ENCODE measurements around the gene DIPK1A. TPM values are rescaled to one million over a fixed set of nuclear protein-coding genes. Genes with fewer than 3 reads are reported as not detected.

DIPK1A gene
- total RNA-seq = 1 to 10 TPM; 7.4 to 8.6 TPM
- long read RNA-seq, transcript FAM69A-201 (5 exons, 2,574 nt) = major isoform, 11 of 14 reads
- long read RNA-seq, partial matches to known transcripts = 0 of 14 reads
- long read RNA-seq, other reads (novel, unspliced or antisense) = 3 of 14 reads

GRCh38 chr1:92961131-92961895 lies at the start of gene DIPK1A:
Gene DIPK1A, minus strand, starts transcription at chr1:92961462. Its CDS starts 33 bp downstream, at chr1:92961429.
- intact Hi-C loops (cut with DNase I) = loop anchor here in 1 of 2 donors (10.0 kb wide), 1 partner anchor 107 kb away; no protein-coding TSS in a partner anchor
- ATAC-seq = peak; percentile 86 to 89
- peak; percentile 81 for DNase-seq

- DNase-seq = no peak
- no peak for ATAC-seq
- intact Hi-C loops (cut with DNase I) = no loop called here
These were observed 46.8 kb upstream of the DIPK1A start for GRCh38 chr1:93007941-93008577.

- DNase-seq (no peak), ATAC-seq (no peak)
- intact Hi-C loops (cut with DNase I) = no loop called here
These were observed 44.0 kb upstream of the DIPK1A start for GRCh38 chr1:93005252-93005598.

- DNase-seq (no peak), ATAC-seq (no peak)
- intact Hi-C loops (cut with DNase I) = no loop called here
These were observed 43.4 kb upstream of the DIPK1A start for GRCh38 chr1:93004566-93005251.

GRCh38 chr1:93003981-93004380 lies 42.7 kb upstream of the DIPK1A start:
- DNase-seq = no peak
- no peak for ATAC-seq
- intact Hi-C loops (cut with DNase I) = no loop called here

GRCh38 chr1:93002781-93003180 lies 41.5 kb upstream of the DIPK1A start:
- intact Hi-C loops (cut with DNase I) = no loop called here
- no peak for DNase-seq
- no peak for ATAC-seq

GRCh38 chr1:93001893-93002292 lies 40.6 kb upstream of the DIPK1A start:
- DNase-seq (no peak), ATAC-seq (no peak)
- intact Hi-C loops (cut with DNase I) = no loop called here

GRCh38 chr1:93000751-93001175 lies 39.5 kb upstream of the DIPK1A start:
- no peak for DNase-seq
- intact Hi-C loops (cut with DNase I) = no loop called here
- ATAC-seq = peak; percentile 63 to 69

- intact Hi-C loops (cut with DNase I) = no loop called here
- no peak for DNase-seq
- peak in 1 of 2 donors; percentile 25 for ATAC-seq
These were observed 39.0 kb upstream of the DIPK1A start for GRCh38 chr1:93000291-93000690.

GRCh38 chr1:92998821-92999220 lies 37.6 kb upstream of the DIPK1A start:
- intact Hi-C loops (cut with DNase I) = no loop called here
- DNase-seq (no peak), ATAC-seq (no peak)

- intact Hi-C loops (cut with DNase I) = no loop called here
- DNase-seq = no peak
- no peak for ATAC-seq
These were observed 34.5 kb upstream of the DIPK1A start for GRCh38 chr1:92995441-92996430.

- ATAC-seq (peak; percentile 91 to 96), DNase-seq (peak; percentile 72)
- intact Hi-C loops (cut with DNase I) = loop anchor here in 1 of 2 donors (1.0 kb wide), 1 partner anchor 135 kb away; no protein-coding TSS in a partner anchor
These were observed 32.9 kb upstream of the DIPK1A start for GRCh38 chr1:92994105-92994712.

- ATAC-seq (no peak), DNase-seq (no peak)
- intact Hi-C loops (cut with DNase I) = loop anchor here in 1 of 2 donors (2.0 kb wide), 1 partner anchor 135 kb away; no protein-coding TSS in a partner anchor
These were observed 32.3 kb upstream of the DIPK1A start for GRCh38 chr1:92993581-92993980.

GRCh38 chr1:92992877-92993276 lies 31.6 kb upstream of the DIPK1A start:
- intact Hi-C loops (cut with DNase I) = loop anchor here in 1 of 2 donors (2.0 kb wide), 1 partner anchor 134 kb away; no protein-coding TSS in a partner anchor
- ATAC-seq = no peak

GRCh38 chr1:92992054-92992453 lies 30.8 kb upstream of the DIPK1A start:
- intact Hi-C loops (cut with DNase I) = loop anchor here in 1 of 2 donors (2.0 kb wide), 1 partner anchor 133 kb away; no protein-coding TSS in a partner anchor
- no peak for ATAC-seq
- no peak for DNase-seq

More at GRCh38 chr1:92992877-92993276, 31.6 kb upstream of the DIPK1A start:
- DNase-seq = no peak

- DNase-seq = no peak
- intact Hi-C loops (cut with DNase I) = no loop called here
- no peak for ATAC-seq
These were observed 29.6 kb upstream of the DIPK1A start for GRCh38 chr1:92990828-92991227.

GRCh38 chr1:92989936-92990583 lies 28.8 kb upstream of the DIPK1A start:
- DNase-seq (no peak), ATAC-seq (no peak)
- intact Hi-C loops (cut with DNase I) = no loop called here
